Spleen (tissue), 11 donors: ENCODE measurements around the gene ACVR1. TPM values are rescaled to one million over a fixed set of nuclear protein-coding genes. Genes with fewer than 3 reads are reported as not detected.

Source experiments
- DNase-seq: peaks from one replicate; pipeline ENCODE4 v3.0.0-alpha.2; 2020
- H3K27ac ChIP-seq, 8 donors: fragments of 200-600 bp; sonication (generic) in 7 of 8; 1 replicate in 4 of 8; 2 replicates in 4 of 8; pipeline versions ENCODE4 v1.5.0 to v1.8.0; 2016 to 2021; ENCODE audit warnings: inconsistent platforms in 4 of 8, mild to moderate bottlenecking in 4 of 8, moderate library complexity in 1 of 8
- H3K27me3 ChIP-seq, 7 donors: fragments of 200-600 bp; sonication (generic) in 6 of 7; replicated peaks in 1 of 7; 1 replicate in 4 of 7; 2 replicates in 3 of 7; pipeline versions ENCODE4 v1.5.0 to v1.8.0; 2016 to 2021; ENCODE audit warnings: inconsistent platforms in 3 of 7, mild to moderate bottlenecking in 1 of 7
- H3K36me3 ChIP-seq, 6 donors: fragments of 200-600 bp; sonication (generic) in 5 of 6; 1 replicate in 4 of 6; 2 replicates in 2 of 6; pipeline versions ENCODE4 v1.5.0 to v1.8.0; 2016 to 2021; ENCODE audit warnings: inconsistent platforms in 2 of 6
- H3K4me1 ChIP-seq, 6 donors: fragments of 200-600 bp; sonication (generic) in 5 of 6; 1 replicate in 3 of 6; 2 replicates in 3 of 6; pipeline versions ENCODE4 v1.5.0 to v1.8.0; 2016 to 2021; ENCODE audit warnings: inconsistent platforms in 3 of 6
- H3K4me3 ChIP-seq, 8 donors: fragments of 200-600 bp; sonication (generic) in 7 of 8; 1 replicate in 4 of 8; 2 replicates in 4 of 8; pipeline versions ENCODE4 v1.5.0 to v1.8.0; 2016 to 2021; ENCODE audit warnings: inconsistent platforms in 4 of 8, mild to moderate bottlenecking in 4 of 8, moderate library complexity in 2 of 8
- H3K9me3 ChIP-seq, 8 donors: fragments of 200-600 bp; sonication (generic) in 7 of 8; 1 replicate in 4 of 8; 2 replicates in 4 of 8; pipeline versions ENCODE4 v1.5.0 to v1.8.0; 2016 to 2021; ENCODE audit warnings: inconsistent platforms in 4 of 8
- POLR2A ChIP-seq, 3 donors: fragments of 450-650 bp; IDR thresholded peaks; one replicate each; pipeline ENCODE4 v1.5.1; 2017; ENCODE audit warnings: antibody characterized with exemption in 3 of 3, mild to moderate bottlenecking in 1 of 3
- POLR2AphosphoS5 ChIP-seq, 3 donors: sonication (generic); formaldehyde crosslinking; IDR thresholded peaks; one replicate each; pipeline ENCODE4 v1.5.1; 2017; ENCODE audit warnings: antibody characterized with exemption in 3 of 3
- WGBS, 5 donors: extraction: QIAGEN DNeasy Blood & Tissue Kit in 3 of 5; methylation state at CpG; one replicate each; pipeline versions ENCODE4 v1.1.5 to v1.1.7; 2013 to 2018; 5-methylcytosine and 5-hydroxymethylcytosine counted together
- intact Hi-C: fragments of 100-400 bp; cut with DNase I; formaldehyde crosslinking; loops from one replicate; pipeline ENCODE4 v1.15.0; 2023; ENCODE audit warnings: low total_unique reads
- polyA plus RNA-seq, 3 donors: library from polyadenylated mRNA; stranded (reverse); fragments of 200-250 nt; gene quantifications; one replicate each; pipeline ENCODE4 v1.2.1, GENCODE V29; 2013
- total RNA-seq, 7 donors: library from RNA; depleted of rRNA in 3 of 7; stranded (reverse); fragments of >200 nt in 3 of 7; fragmentation: NEBNext Ultra II Directional in 4 of 7; extraction: Animal tissue kit (Norgen Biotek cat#: 25700) in 4 of 7; gene quantifications; one replicate each; pipeline versions ENCODE4 v1.1.0 to v1.2.1, GENCODE V29; 2016 to 2021
- TF ChIP-seq, protein P1 (sequence below), 11 experiments: fragments of 200-600 bp in 7 of 11; fragments of 450-650 bp in 4 of 11; sonication (generic) in 4 of 11; IDR thresholded peaks in 8 of 11; conservative IDR thresholded peaks in 3 of 11; 1 replicate in 7 of 11; 2 replicates in 4 of 11; pipeline versions ENCODE4 v1.4.0 to v1.8.0; 2016 to 2021; ENCODE audit warnings: antibody characterized with exemption in 11 of 11, inconsistent platforms in 4 of 11, mild to moderate bottlenecking in 1 of 11
- donor health status: healthy with polysubstance abuse.
- donor health status: DM: no; HTN: no; CAD: no; lungs with moderate emphysema.
- donor health status: DM: no; HTN: no; CAD: no.
- donor health status: Bipolar disorder and iron deficiency.
- donor health status: healthy.
- donor health status: DM: no; HTN: no; CAD: no.
- donor health status: DM: yes; HTN: yes; CAD: no.

Gene ACVR1
- total and polyA plus RNA-seq, 10 donors, result 2.1 to 23.8 (median 13.6) TPM

DNA sequence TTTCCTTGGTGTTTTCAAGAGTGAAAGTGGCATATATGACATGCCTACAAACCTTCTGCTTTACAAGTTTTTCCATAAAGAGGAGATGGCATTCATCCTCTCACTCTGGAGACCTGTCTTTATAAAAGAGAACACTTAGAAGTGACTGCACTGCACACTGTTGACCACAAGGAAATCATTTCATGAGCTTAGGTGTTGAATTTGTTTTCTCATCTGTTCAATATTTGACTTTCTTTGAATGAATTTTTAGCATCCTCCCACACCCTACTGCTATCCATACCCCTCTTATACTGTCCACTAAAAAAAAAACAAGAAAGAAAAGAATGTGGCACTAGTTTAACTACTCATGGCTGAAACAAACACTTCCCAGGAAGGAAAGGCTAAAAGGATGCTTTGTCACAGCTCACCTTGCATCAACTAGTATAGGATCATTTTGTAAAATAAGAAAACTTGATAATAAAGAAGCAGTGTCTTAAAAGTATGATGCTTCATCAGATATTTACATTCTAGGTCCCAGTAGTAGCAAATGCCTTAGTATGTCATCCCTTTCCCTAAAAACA is 83.0 kb downstream of the ACVR1 start:
- TF ChIP-seq POLR2AphosphoS5 (IDR thresholded peaks at IDR 0.05), result no peak
- TF ChIP-seq POLR2A (IDR thresholded peaks at IDR 0.05), result no peak
- TF ChIP-seq, protein P1, sequence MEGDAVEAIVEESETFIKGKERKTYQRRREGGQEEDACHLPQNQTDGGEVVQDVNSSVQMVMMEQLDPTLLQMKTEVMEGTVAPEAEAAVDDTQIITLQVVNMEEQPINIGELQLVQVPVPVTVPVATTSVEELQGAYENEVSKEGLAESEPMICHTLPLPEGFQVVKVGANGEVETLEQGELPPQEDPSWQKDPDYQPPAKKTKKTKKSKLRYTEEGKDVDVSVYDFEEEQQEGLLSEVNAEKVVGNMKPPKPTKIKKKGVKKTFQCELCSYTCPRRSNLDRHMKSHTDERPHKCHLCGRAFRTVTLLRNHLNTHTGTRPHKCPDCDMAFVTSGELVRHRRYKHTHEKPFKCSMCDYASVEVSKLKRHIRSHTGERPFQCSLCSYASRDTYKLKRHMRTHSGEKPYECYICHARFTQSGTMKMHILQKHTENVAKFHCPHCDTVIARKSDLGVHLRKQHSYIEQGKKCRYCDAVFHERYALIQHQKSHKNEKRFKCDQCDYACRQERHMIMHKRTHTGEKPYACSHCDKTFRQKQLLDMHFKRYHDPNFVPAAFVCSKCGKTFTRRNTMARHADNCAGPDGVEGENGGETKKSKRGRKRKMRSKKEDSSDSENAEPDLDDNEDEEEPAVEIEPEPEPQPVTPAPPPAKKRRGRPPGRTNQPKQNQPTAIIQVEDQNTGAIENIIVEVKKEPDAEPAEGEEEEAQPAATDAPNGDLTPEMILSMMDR (IDR thresholded peaks at IDR 0.05 in 8 of 11, conservative IDR thresholded peaks at IDR 0.05 in 3 of 11), result peak in 1 of 11 experiments; percentile 10
- Histone ChIP-seq H3K4me3 (no peak overlapping the region), H3K27me3 (no peaks in the 10 kb centered on the region), H3K4me1 (no peaks in the 10 kb centered on the region), H3K27ac (no peak overlapping the region), H3K9me3 (no peaks in the 10 kb centered on the region), H3K36me3 (peaks cover 0 to 9% (median 0%) of the 10 kb centered on the region in 6 donors)
- intact Hi-C loops, result no loop called here
- DNase-seq, result no peak

GRCh38 chr2:157792335-157793052 is 83.6 kb downstream of the ACVR1 start:
- TF ChIP-seq POLR2AphosphoS5 (IDR thresholded peaks at IDR 0.05), result no peak
- TF ChIP-seq, protein P1 (IDR thresholded peaks at IDR 0.05 in 8 of 11, conservative IDR thresholded peaks at IDR 0.05 in 3 of 11), result no peak
- no peak for TF ChIP-seq POLR2A (IDR thresholded peaks at IDR 0.05)
- Histone ChIP-seq H3K4me1 (no peaks in the 10 kb centered on the region), H3K27me3 (no peaks in the 10 kb centered on the region), H3K4me3 (no peak overlapping the region), H3K9me3 (no peaks in the 10 kb centered on the region), H3K36me3 (peaks cover 0 to 3% (median 0%) of the 10 kb centered on the region in 6 donors), H3K27ac (no peak overlapping the region)
- intact Hi-C loops, result no loop called here
- DNase-seq, result no peak
- WGBS, 5 donors, result 86 to 92% (median 91%) methylated on average over 3 of the region's 3 CpGs

- Histone ChIP-seq H3K4me3 (no peak overlapping the region), H3K9me3 (no peaks in the 10 kb centered on the region), H3K27me3 (no peaks in the 10 kb centered on the region), H3K4me1 (peaks cover 0 to 3% (median 0%) of the 10 kb centered on the region in 6 donors), H3K36me3 (no peaks in the 10 kb centered on the region), H3K27ac (no peak overlapping the region)
- TF ChIP-seq POLR2AphosphoS5 (IDR thresholded peaks at IDR 0.05) (no peak), POLR2A (IDR thresholded peaks at IDR 0.05) (no peak)
- TF ChIP-seq, protein P1 (IDR thresholded peaks at IDR 0.05 in 8 of 11, conservative IDR thresholded peaks at IDR 0.05 in 3 of 11), result no peak
- DNase-seq, result no peak
- WGBS, 5 donors, result 93 to 97% (median 94%) methylated on average over 5 of the region's 5 CpGs
- intact Hi-C loops, result no loop called here
These were observed 85.3 kb downstream of the ACVR1 start for GRCh38 chr2:157790780-157791179.

DNA sequence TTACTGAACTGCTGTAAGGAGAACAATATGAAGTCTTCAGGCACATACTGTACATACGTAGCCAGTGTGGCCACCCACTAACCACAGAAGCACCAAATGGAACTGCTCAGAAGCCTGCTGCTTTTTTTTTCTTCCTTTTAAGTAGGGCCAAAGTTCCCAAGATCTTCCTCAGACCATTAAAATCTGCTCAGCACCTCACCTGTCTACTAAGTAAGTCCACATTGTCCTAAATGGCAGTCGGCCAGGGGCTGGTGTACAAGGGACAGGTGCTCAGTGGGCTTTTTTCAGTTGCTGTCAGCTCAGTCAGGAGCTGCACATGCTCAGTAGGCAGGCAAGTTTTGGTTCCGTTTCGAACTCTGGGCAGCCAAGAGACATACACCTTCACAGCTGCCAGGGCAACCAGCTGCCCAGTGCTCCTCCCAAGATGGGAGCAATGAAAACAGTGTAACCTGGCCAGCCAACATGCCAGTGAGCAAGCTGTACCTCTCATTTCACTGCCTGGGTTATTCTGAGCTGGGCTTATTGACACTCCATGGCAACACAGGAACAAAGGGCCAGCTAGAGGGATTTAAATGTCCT is 86.1 kb downstream of the ACVR1 start:
- DNase-seq, result no peak
- 74 to 81% (median 80%) methylated on average over 4 of the region's 4 CpGs for WGBS, 5 donors
- no peak overlapping the region for H3K4me3 ChIP-seq
- H3K36me3 ChIP-seq, result no peaks in the 10 kb centered on the region
- intact Hi-C loops, result no loop called here
- H3K27me3 ChIP-seq, result no peaks in the 10 kb centered on the region
- peaks cover 0 to 7% (median 0%) of the 10 kb centered on the region in 6 donors for H3K4me1 ChIP-seq
- no peak for TF ChIP-seq POLR2A (IDR thresholded peaks at IDR 0.05)
- TF ChIP-seq POLR2AphosphoS5 (IDR thresholded peaks at IDR 0.05), result no peak
- TF ChIP-seq, protein P1 (IDR thresholded peaks at IDR 0.05 in 8 of 11, conservative IDR thresholded peaks at IDR 0.05 in 3 of 11), result no peak
- H3K27ac ChIP-seq, result no peak overlapping the region
- no peaks in the 10 kb centered on the region for H3K9me3 ChIP-seq
